Hematopoietic multipotent progenitor cell (in vitro differentiated cells): ENCODE results near the gene AP1S1. TPM values are rescaled to one million over a fixed set of nuclear protein-coding genes. Genes with fewer than 3 reads are reported as not detected.
"Not testable (repeated sequence)": the region's sequence is repeated elsewhere in the genome, so short reads cannot be mapped to it uniquely, and the experiment has no call there.

ENCODE experiments used
- DNase-seq, 3 donors: peaks; one replicate each; pipeline ENCODE4 v3.0.0-alpha.2; 2011 to 2015; ENCODE audit warnings: low read depth in 2 of 3, low spot score in 2 of 3
- small RNA-seq: library from RNA; depleted of rRNA; stranded (forward); fragments of <200 nt; gene quantifications from one replicate; pipeline ENCODE3, GENCODE V24; 2012
- total RNA-seq: library from RNA; depleted of rRNA; stranded (reverse); fragments of >200 nt; gene quantifications from one replicate; pipeline ENCODE4 v1.2.3, GENCODE V29; 2012

The AP1S1 gene
- total RNA-seq, 1 donor = 27.2 TPM

- DNase-seq = no peak
Observed at GRCh38 chr7:101198476-101198875, 44.2 kb downstream of the AP1S1 start.

- DNase-seq = not testable (repeated sequence)
Observed at GRCh38 chr7:101199522-101199921, 45.2 kb downstream of the AP1S1 start.

DNA sequence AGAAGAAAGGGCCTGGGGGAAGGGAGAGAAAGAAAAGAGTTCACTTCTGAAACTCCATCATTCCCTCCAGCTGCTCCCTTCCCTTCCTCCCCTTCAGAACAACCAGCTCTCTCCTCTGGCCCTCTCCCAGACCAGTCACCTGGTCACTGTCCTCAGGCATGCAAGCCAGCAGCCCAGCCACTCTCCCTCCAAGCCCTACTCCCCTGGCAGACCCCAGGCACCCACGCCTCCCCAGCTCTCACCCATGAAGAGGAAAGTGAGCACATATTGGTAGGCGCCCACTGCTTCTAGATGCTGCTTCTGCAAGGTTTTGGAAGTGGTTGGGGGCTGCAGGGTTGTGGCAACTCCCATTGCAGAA, 46.2 kb downstream of the AP1S1 start:
- no peak for DNase-seq

DNA sequence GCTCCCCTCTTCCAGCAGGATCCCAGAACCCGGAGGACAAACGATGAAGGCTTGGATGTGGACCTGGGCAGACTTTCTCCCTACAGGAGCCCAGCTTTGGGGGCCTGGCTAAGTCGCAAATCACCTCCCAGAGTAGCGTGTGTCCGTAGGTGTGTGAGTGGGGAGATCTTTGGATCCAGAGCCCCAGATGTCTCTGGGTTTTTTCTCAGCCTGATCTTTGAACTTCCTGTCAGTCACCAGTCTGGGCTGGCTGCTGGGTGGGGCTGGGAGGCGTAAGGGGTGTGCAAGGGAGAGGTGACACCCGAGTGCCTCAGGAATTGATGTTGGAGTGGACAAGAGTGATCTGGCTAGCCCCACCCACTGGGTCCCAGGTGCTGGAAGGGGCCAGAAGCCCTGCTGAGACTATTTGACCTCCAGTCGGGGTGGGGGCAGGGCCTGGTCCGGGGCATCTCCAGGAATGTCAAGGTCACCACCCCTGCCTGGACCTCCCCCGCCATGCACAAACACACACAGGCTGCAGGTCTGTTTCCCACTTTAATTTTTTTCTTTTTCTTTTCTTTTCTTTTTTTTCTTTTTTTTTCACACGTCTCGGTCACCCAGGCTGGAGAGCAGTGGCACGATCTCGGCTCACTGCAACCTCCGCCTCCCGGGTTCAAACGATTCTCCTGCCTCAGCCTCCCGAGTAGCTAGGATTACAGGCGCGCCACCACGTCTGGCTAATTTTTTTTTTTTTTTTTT, 46.8 kb downstream of the AP1S1 start, which contains the start of gene MOGAT3:
TSS of gene MOGAT3 (minus strand) at position 175 of the 738 bp plus-strand sequence. CDS start 182 bp downstream, outside the sequence.
- DNase-seq = no peak

DNA sequence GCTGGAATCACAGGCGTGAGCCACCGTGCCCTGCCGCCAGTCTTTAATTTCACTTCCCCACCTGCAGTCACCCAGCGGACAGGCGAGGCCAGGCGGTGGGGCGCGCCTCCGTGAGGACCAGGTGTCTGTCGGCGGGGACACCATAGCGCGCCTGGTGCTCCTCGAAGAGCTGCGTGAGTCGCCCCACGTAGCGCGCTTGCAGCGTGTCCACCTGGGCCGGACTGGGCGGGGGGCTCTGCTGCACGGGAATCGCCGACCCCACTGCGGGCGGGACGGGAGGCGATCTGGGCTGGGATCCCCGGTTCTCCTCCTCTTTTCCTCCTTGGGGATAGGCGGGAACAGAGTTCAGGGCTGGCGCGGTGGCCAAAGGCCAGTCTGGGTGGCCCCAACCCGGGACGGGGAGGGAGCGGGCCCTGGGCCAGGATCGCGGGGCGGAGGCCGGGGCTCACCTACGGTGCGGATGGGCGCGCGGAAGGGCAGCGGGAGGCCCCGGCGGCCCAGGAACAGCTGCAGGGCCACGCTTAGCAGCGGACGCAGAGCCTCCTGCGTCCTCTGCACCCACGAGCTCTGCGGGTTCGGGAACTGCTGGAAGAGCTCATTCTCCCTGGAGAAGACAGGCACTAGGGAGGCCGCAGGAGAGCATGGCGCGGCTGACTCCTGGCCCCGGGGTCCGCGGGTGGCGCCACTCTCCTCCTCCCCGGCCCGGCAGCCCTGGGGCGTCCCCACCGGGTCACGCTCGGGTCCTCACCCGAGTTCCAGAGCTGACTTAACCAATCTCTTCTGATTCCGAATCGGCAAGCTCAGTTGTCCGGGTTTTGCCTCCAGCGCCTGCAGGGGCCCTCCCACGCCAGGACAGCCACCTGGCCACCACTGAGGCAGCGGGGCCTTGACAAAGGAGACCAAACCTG, 47.7 kb downstream of the AP1S1 start:
- no peak for DNase-seq

DNA sequence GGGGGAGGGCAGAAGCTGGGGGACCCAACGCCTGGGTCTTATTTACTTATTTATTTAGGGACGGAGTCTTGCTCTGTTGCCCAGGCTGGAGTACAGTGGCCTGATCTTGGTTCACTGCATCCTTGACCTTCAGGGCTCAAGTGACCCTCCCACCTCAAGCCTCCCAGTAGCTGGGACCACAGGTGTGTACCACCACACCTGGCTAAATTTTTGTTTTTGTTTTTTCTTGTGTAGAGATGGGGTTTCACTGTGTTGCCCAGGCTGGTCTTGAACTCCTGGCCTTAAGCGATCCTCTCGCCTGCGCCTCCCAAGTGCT, 48.3 kb downstream of the AP1S1 start:
- DNase-seq = no peak

DNA sequence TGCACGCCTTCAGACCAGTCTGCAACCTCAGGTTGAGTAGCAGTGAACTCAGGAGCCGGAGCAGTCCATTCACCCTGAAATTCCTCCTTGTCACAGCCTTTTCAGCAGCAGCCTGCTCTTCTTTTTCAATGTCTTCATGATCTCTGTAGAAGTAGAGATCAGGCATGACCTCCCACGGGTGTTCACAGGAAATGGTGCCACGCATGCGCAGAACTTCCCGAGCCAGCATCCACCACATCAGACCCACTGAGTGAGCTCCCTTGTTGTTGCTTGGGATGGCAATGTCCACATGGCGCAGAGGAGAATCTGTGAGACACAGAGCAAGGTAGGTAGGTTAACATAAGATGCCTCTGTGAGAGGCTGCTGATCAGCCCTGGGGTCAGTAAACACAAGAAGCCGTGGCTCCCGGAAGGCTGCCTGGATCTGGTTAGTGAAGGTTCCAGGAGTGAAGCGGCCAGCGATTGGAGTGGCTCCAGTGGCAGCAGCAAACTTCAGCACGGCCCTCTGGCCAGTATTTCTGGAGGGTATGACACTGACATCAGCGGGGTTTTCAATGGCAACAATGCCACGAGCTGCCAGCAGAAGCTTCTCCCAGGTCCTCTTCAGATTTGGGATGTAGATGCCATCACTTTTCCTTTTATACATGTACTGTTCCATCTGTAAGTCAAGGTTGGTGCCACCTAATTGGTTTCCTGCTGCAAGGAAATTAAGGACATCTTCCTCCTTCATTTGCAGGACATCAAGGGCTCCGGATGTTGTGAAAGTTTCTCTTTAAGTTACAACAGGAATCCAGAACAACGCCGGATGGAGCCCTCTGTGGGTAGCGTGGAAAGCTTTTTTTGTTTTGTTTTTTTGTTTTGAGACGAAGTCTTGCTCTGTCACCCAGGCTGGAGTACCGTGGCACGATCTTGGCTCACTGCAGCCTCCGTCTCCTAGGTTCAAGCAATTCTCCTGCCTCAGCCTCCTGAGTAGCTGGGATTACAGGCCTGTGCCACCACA, 49.8 kb downstream of the AP1S1 start:
- DNase-seq = not testable (repeated sequence)

DNA sequence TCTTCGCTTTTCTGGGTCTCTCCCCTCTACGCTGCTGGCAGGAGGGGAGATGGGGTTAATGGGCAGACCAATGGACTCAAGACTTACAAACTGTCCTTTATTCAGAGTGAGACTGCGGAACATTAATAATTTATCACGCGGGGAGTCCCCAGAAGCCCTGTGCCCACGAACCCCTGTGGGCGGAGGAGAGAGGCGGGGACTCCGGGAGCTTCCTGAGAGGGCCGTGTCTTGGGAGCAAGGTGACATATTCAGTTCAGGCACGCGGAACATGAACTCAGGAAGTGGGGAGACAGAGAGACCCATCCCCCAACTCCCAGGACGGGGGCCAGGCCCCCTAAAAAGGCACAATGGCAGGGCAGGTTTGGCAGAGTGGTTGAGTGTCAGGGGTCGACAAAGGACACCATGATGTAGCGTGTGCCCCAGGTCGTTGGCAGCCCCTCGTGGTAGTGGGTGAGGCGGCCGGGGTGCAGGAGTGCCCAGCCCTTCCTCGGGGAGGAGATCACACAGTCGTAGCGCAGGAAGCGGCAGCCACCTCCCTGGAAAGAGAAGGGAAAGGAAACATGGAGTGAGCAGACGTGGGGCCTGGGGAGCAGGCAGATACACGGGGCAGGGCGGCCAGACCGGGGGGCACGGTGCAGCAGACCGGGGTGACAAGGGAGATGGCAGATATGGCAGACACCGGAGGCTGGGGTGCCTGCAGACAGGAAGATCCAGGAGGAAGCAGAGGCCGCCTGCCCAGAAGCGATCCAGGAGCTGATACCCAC, 51.8 kb downstream of the AP1S1 start:
- DNase-seq = no peak

GRCh38 chr7:101206665-101207042, 52.4 kb downstream of the AP1S1 start:
- no peak for DNase-seq

DNA sequence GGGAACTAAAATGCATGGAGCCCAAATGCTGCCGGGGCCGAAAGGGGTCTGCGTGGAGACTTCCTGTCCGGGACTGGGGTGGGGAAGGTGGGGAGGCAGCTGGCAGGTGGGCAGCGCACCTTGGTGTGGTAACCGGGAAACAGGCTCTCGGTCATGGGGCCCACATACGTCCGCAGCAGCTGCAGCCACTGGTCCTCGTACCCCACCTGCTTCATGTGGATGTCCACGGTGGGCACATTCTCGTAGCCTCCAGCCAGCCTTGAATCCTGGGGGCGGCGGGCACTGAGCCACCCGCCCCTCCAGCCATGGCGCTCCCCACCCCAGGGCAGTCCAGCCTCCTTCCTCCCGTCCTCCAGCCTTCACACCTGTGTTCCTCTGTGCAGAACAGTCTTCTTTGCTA, 53.2 kb downstream of the AP1S1 start:
- DNase-seq = no peak

DNA sequence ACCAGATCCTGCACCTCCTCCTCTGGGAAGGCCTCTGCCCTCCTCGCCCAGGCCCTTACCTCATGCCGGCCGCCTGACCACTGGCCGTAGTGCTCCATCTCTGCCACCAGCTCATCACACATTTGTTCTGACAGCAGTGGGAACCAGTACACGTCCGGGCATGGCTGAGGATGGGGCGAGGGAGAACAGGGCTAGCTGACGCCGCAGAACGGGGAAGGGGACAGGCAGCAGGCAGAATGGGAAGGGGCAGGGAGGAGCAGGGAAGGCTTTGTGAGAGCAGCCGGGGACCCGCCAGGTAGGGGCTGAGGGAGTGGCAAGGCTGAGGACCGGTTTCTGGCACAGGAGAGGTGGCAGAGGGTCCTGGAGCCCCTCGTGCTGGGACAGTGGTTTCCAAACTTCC, 54.5 kb downstream of the AP1S1 start:
- no peak for DNase-seq

- DNase-seq = no peak
Observed at GRCh38 chr7:101210143-101210542, 55.9 kb downstream of the AP1S1 start.

Small RNAs within 50 kb of the gene (small RNA-seq; reads per million reads assigned to genes)
- gene MIR4653 = not detected

Other genes starting within 250 kb of the AP1S1 start
- under 0.01 TPM for gene MUC3A, start 204.9 kb upstream of the AP1S1 start, total RNA-seq
- gene MUC12, start 184.9 kb upstream of the AP1S1 start, total RNA-seq = 0.27 TPM
- gene MUC17, start 134.4 kb upstream of the AP1S1 start, total RNA-seq = under 0.01 TPM
- gene TRIM56, start 69.0 kb upstream of the AP1S1 start, total RNA-seq = 22.4 TPM
- gene SERPINE1, start 27.4 kb upstream of the AP1S1 start, total RNA-seq = 14.8 TPM
- gene VGF, start 11.1 kb downstream of the AP1S1 start, total RNA-seq = under 0.01 TPM
- not detected for gene NAT16, start 25.8 kb downstream of the AP1S1 start, total RNA-seq
- not detected for gene MOGAT3, start 46.6 kb downstream of the AP1S1 start, total RNA-seq
- 31.2 TPM for gene PLOD3, start 63.1 kb downstream of the AP1S1 start, total RNA-seq
- gene ZNHIT1, start 63.7 kb downstream of the AP1S1 start, total RNA-seq = 35.5 TPM
- 55.2 TPM for gene CLDN15, start 83.3 kb downstream of the AP1S1 start, total RNA-seq
- gene FIS1, start 90.6 kb downstream of the AP1S1 start, total RNA-seq = 186 TPM
- 10.2 TPM for gene IFT22, start 167.3 kb downstream of the AP1S1 start, total RNA-seq
- gene COL26A1, start 208.4 kb downstream of the AP1S1 start, total RNA-seq = under 0.01 TPM